Vagina (tissue), 2 donors: ENCODE measurements around the gene CXCR5.

Source experiments
- POLR2A ChIP-seq, 2 donors: fragments of 450-650 bp; IDR thresholded peaks; one replicate each; pipeline ENCODE4 v1.6.1; 2017; ENCODE audit warnings: antibody characterized with exemption in 2 of 2, mild to moderate bottlenecking in 2 of 2, moderate library complexity in 2 of 2
- POLR2AphosphoS5 ChIP-seq, 2 donors: sonication (generic); formaldehyde crosslinking; IDR thresholded peaks; one replicate each; pipeline ENCODE4 v1.9.0; 2017; ENCODE audit warnings: antibody characterized with exemption in 2 of 2, mild to moderate bottlenecking in 2 of 2, low read depth in 1 of 2; ENCODE audit not compliant: insufficient read depth in 1 of 2
- TF ChIP-seq, protein P1 (sequence below), 3 experiments: fragments of 450-650 bp in 2 of 3; fragments of 200-600 bp in 1 of 3; sonication (generic) in 1 of 3; IDR thresholded peaks; one replicate each; pipeline ENCODE4 v1.5.1; 2017 to 2019; ENCODE audit warnings: antibody characterized with exemption in 3 of 3, mild to moderate bottlenecking in 2 of 3, moderate library complexity in 2 of 3

- TF ChIP-seq, protein P1, sequence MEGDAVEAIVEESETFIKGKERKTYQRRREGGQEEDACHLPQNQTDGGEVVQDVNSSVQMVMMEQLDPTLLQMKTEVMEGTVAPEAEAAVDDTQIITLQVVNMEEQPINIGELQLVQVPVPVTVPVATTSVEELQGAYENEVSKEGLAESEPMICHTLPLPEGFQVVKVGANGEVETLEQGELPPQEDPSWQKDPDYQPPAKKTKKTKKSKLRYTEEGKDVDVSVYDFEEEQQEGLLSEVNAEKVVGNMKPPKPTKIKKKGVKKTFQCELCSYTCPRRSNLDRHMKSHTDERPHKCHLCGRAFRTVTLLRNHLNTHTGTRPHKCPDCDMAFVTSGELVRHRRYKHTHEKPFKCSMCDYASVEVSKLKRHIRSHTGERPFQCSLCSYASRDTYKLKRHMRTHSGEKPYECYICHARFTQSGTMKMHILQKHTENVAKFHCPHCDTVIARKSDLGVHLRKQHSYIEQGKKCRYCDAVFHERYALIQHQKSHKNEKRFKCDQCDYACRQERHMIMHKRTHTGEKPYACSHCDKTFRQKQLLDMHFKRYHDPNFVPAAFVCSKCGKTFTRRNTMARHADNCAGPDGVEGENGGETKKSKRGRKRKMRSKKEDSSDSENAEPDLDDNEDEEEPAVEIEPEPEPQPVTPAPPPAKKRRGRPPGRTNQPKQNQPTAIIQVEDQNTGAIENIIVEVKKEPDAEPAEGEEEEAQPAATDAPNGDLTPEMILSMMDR (IDR thresholded peaks at IDR 0.05) = no peak
- TF ChIP-seq POLR2AphosphoS5 (IDR thresholded peaks at IDR 0.05; ENCODE audit: insufficient read depth in 1 of 2, low read depth in 1 of 2) (no peak), POLR2A (IDR thresholded peaks at IDR 0.05) (no peak)
Observed at GRCh38 chr11:118881228-118881627, 2.5 kb upstream of the CXCR5 start.
